Stomach (tissue), 4 donors: ENCODE results near the gene NDUFS4.

Experiments used
- EP300 ChIP-seq: sonication (generic); formaldehyde crosslinking; IDR thresholded peaks from one replicate; pipeline ENCODE4 v1.6.1; 2017; ENCODE audit warnings: antibody characterized with exemption
- POLR2A ChIP-seq, 4 donors: fragments of 450-650 bp; IDR thresholded peaks; one replicate each; pipeline ENCODE4 v1.6.1; 2016; ENCODE audit warnings: antibody characterized with exemption in 4 of 4, control low read depth in 2 of 4, mild to moderate bottlenecking in 1 of 4, moderate library complexity in 1 of 4
- TF ChIP-seq, protein P1 (sequence below), 7 experiments: fragments of 450-650 bp in 4 of 7; fragments of 200-600 bp in 3 of 7; sonication (generic) in 3 of 7; IDR thresholded peaks; one replicate each; pipeline ENCODE4 v1.5.1; 2016 to 2019; ENCODE audit warnings: antibody characterized with exemption in 7 of 7, control low read depth in 2 of 7, mild to moderate bottlenecking in 1 of 7

DNA sequence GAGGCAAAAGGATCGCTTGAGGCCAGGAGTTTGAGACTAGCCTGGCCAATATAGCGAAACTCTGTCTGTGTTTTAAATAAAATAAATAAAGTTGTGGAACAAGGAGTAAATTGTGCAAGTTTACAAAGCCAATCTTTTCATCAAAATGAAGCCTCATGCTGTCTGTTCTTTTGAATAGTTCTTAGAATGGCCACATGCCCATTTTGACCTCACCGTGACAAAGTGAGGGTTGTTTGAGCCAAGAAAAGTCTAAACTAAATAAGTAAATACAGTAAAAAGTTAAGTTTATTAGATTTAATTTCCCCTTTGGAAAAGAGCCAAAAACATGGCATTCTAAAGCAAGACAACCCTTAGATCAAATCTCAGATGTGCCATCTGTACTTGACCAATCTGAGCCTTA, 165.7 kb downstream of the NDUFS4 start:
- TF ChIP-seq, protein P1, sequence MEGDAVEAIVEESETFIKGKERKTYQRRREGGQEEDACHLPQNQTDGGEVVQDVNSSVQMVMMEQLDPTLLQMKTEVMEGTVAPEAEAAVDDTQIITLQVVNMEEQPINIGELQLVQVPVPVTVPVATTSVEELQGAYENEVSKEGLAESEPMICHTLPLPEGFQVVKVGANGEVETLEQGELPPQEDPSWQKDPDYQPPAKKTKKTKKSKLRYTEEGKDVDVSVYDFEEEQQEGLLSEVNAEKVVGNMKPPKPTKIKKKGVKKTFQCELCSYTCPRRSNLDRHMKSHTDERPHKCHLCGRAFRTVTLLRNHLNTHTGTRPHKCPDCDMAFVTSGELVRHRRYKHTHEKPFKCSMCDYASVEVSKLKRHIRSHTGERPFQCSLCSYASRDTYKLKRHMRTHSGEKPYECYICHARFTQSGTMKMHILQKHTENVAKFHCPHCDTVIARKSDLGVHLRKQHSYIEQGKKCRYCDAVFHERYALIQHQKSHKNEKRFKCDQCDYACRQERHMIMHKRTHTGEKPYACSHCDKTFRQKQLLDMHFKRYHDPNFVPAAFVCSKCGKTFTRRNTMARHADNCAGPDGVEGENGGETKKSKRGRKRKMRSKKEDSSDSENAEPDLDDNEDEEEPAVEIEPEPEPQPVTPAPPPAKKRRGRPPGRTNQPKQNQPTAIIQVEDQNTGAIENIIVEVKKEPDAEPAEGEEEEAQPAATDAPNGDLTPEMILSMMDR (IDR thresholded peaks at IDR 0.05), result no peak
- TF ChIP-seq EP300, result no peak
- TF ChIP-seq POLR2A (IDR thresholded peaks at IDR 0.05), result no peak
